HEK293 (cell line): Measurements from ENCODE around the gene PRSS16.

Experiments
- FEZF1 ChIP-seq: fragments of 450-650 bp; formaldehyde crosslinking; IDR thresholded peaks from 2 replicates; pipeline ENCODE4 v1.5.1; 2016; ENCODE audit warnings: missing biosample characterization, missing genetic modification characterization
- HOXD13 ChIP-seq: sonication (generic); formaldehyde crosslinking; IDR thresholded peaks from 2 replicates; pipeline ENCODE4 v1.8.0; 2022; ENCODE audit warnings: missing genetic modification reagents, borderline replicate concordance
- KLF9 ChIP-seq: fragments of 450-650 bp; formaldehyde crosslinking; IDR thresholded peaks from 2 replicates; pipeline ENCODE4 v1.5.1; 2016; ENCODE audit warnings: missing biosample characterization, missing genetic modification characterization, low read depth
- MZF1 ChIP-seq: fragments of 450-650 bp; formaldehyde crosslinking; IDR thresholded peaks from 2 replicates; pipeline ENCODE4 v1.5.1; 2017; ENCODE audit warnings: missing biosample characterization, missing genetic modification characterization, borderline replicate concordance
- SCRT2 ChIP-seq: fragments of 450-650 bp; formaldehyde crosslinking; IDR thresholded peaks from 2 replicates; pipeline ENCODE4 v1.5.1; 2016; ENCODE audit warnings: missing biosample characterization, missing genetic modification characterization
- SP2 ChIP-seq: fragments of 450-650 bp; formaldehyde crosslinking; IDR thresholded peaks from 2 replicates; pipeline ENCODE4 v1.5.1; 2016; ENCODE audit warnings: missing biosample characterization, missing genetic modification characterization
- ZFP69B ChIP-seq: fragments of 450-650 bp; formaldehyde crosslinking; IDR thresholded peaks from 2 replicates; pipeline ENCODE4 v1.5.1; 2016; ENCODE audit warnings: missing biosample characterization, missing genetic modification characterization
- ZNF184 ChIP-seq: fragments of 450-650 bp; IDR thresholded peaks from 2 replicates; pipeline ENCODE4 v1.5.1; 2018; ENCODE audit warnings: missing biosample characterization, mild to moderate bottlenecking, missing genetic modification characterization
- ZNF211 ChIP-seq: fragments of 450-650 bp; formaldehyde crosslinking; IDR thresholded peaks from 2 replicates; pipeline ENCODE4 v1.5.1; 2016; ENCODE audit warnings: low read depth, missing biosample characterization, missing genetic modification characterization
- ZNF23 ChIP-seq: fragments of 450-650 bp; formaldehyde crosslinking; IDR thresholded peaks from 2 replicates; pipeline ENCODE4 v1.5.1; 2016; ENCODE audit warnings: missing biosample characterization, missing genetic modification characterization, borderline replicate concordance
- ZNF239 ChIP-seq: fragments of 450-650 bp; formaldehyde crosslinking; IDR thresholded peaks from 2 replicates; pipeline ENCODE4 v1.5.1; 2016; ENCODE audit warnings: missing biosample characterization, missing genetic modification characterization
- ZNF266 ChIP-seq: fragments of 450-650 bp; formaldehyde crosslinking; IDR thresholded peaks from 2 replicates; pipeline ENCODE4 v1.5.1; 2016; ENCODE audit warnings: missing biosample characterization, missing genetic modification characterization, low read depth
- ZNF391 ChIP-seq: fragments of 450-650 bp; formaldehyde crosslinking; IDR thresholded peaks from 2 replicates; pipeline ENCODE4 v1.5.1; 2016; ENCODE audit warnings: low read depth, missing biosample characterization, missing genetic modification characterization, borderline replicate concordance
- ZNF416 ChIP-seq: fragments of 450-650 bp; formaldehyde crosslinking; IDR thresholded peaks from 2 replicates; pipeline ENCODE4 v1.5.1; 2016; ENCODE audit warnings: missing biosample characterization, missing genetic modification characterization
- ZNF514 ChIP-seq: fragments of 450-650 bp; formaldehyde crosslinking; IDR thresholded peaks from 2 replicates; pipeline ENCODE4 v1.5.1; 2016; ENCODE audit warnings: missing biosample characterization, missing genetic modification characterization
- ZNF530 ChIP-seq: fragments of 450-650 bp; formaldehyde crosslinking; IDR thresholded peaks from 2 replicates; pipeline ENCODE4 v1.5.1; 2016; ENCODE audit warnings: low read depth, missing biosample characterization, missing genetic modification characterization
- ZNF561 ChIP-seq: fragments of 450-650 bp; IDR thresholded peaks from 2 replicates; pipeline ENCODE4 v1.5.1; 2018; ENCODE audit warnings: missing biosample characterization, missing genetic modification characterization, borderline replicate concordance
- ZNF76 ChIP-seq: fragments of 450-650 bp; formaldehyde crosslinking; IDR thresholded peaks from 2 replicates; pipeline ENCODE4; 2016; ENCODE audit warnings: low read depth, missing biosample characterization, missing genetic modification characterization, borderline replicate concordance
- ZNF792 ChIP-seq: fragments of 450-650 bp; formaldehyde crosslinking; IDR thresholded peaks from 2 replicates; pipeline ENCODE4 v1.5.1; 2016; ENCODE audit warnings: missing biosample characterization, missing genetic modification characterization
- ZSCAN16 ChIP-seq: fragments of 450-650 bp; formaldehyde crosslinking; IDR thresholded peaks from 2 replicates; pipeline ENCODE4 v1.5.1; 2016; ENCODE audit warnings: missing biosample characterization, missing genetic modification characterization
- ZSCAN30 ChIP-seq: fragments of 450-650 bp; IDR thresholded peaks from 2 replicates; pipeline ENCODE4 v1.5.1; 2018; ENCODE audit warnings: missing biosample characterization, mild to moderate bottlenecking, missing genetic modification characterization, moderate library complexity
- TF ChIP-seq, protein P1 (sequence below): fragments of 450-650 bp; formaldehyde crosslinking; IDR thresholded peaks from 2 replicates; pipeline ENCODE4 v1.5.1; 2016; ENCODE audit warnings: missing biosample characterization, missing genetic modification characterization
- TF ChIP-seq, protein P2 (sequence below): fragments of 450-650 bp; formaldehyde crosslinking; IDR thresholded peaks from 2 replicates; pipeline ENCODE4 v1.5.1; 2016; ENCODE audit warnings: missing biosample characterization, missing genetic modification characterization, borderline replicate concordance
- TF ChIP-seq, protein P3 (sequence below): fragments of 450-650 bp; formaldehyde crosslinking; IDR thresholded peaks from 2 replicates; pipeline ENCODE4 v1.5.1; 2017; ENCODE audit warnings: missing biosample characterization, missing genetic modification characterization
- TF ChIP-seq, protein P4 (sequence below): fragments of 450-650 bp; formaldehyde crosslinking; IDR thresholded peaks from 2 replicates; pipeline ENCODE4 v1.5.1; 2016; ENCODE audit warnings: missing biosample characterization, missing genetic modification characterization
- TF ChIP-seq, protein P5 (sequence below): fragments of 450-650 bp; formaldehyde crosslinking; IDR thresholded peaks from 2 replicates; pipeline ENCODE4 v1.5.1; 2017; ENCODE audit warnings: missing biosample characterization, missing genetic modification characterization

PRSS16 gene

DNA sequence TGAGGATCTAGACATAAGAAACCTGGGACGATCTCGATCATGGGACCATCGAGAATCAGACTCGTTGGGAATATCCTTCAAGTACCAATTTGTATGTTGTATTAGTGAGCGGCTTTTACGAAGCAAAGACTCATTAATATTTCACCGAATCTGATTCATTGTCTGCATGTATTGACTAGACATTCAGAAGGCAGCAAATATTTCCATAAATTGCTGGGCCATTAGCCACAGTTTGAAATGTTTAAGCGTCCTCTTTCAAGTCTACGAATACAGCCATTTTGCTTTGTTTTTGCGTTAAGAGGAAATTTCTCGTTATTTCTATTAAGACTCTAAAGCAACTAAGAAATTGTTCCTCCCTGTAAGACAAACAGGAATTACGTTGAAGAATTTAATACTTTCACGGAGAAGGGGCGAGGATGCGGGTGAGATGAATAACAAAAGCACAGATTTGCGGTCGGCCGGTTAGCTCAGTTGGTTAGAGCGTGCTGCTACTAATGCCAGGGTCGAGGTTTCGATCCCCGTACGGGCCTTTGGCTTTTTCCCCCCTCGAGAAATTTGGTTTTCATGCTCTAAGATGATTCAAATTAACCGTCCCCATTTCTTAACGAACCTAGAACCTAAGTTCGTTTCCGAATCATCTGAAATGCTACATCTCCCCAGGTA is 46.1 kb downstream of the PRSS16 start (continued):
- TF ChIP-seq HOXD13 (CRISPR knock-in tag) = no peak
- TF ChIP-seq ZSCAN16 = no peak
- TF ChIP-seq FEZF1 (tag by site-specific recombination) = no peak
- no peak for TF ChIP-seq ZNF76 (tag by site-specific recombination)
- TF ChIP-seq, protein P1, sequence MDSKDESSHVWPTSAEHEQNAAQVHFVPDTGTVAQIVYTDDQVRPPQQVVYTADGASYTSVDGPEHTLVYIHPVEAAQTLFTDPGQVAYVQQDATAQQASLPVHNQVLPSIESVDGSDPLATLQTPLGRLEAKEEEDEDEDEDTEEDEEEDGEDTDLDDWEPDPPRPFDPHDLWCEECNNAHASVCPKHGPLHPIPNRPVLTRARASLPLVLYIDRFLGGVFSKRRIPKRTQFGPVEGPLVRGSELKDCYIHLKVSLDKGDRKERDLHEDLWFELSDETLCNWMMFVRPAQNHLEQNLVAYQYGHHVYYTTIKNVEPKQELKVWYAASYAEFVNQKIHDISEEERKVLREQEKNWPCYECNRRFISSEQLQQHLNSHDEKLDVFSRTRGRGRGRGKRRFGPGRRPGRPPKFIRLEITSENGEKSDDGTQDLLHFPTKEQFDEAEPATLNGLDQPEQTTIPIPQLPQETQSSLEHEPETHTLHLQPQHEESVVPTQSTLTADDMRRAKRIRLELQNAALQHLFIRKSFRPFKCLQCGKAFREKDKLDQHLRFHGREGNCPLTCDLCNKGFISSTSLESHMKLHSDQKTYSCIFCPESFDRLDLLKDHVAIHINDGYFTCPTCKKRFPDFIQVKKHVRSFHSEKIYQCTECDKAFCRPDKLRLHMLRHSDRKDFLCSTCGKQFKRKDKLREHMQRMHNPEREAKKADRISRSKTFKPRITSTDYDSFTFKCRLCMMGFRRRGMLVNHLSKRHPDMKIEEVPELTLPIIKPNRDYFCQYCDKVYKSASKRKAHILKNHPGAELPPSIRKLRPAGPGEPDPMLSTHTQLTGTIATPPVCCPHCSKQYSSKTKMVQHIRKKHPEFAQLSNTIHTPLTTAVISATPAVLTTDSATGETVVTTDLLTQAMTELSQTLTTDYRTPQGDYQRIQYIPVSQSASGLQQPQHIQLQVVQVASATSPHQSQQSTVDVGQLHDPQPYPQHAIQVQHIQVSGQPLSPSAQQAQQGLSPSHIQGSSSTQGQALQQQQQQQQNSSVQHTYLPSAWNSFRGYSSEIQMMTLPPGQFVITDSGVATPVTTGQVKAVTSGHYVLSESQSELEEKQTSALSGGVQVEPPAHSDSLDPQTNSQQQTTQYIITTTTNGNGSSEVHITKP = peak; percentile 43; the same call in 1 of the 2 replicates
- TF ChIP-seq ZNF792 (tag by site-specific recombination) = no peak
- no peak for TF ChIP-seq ZNF514
- TF ChIP-seq ZNF561 (tag by site-specific recombination) = peak; percentile 64
- no peak for TF ChIP-seq SP2 (tag by site-specific recombination)
- no peak for TF ChIP-seq ZNF266 (tag by site-specific recombination)
- no peak for TF ChIP-seq ZNF211 (tag by site-specific recombination)
- no peak for TF ChIP-seq SCRT2
- TF ChIP-seq MZF1 (tag by site-specific recombination) = peak; percentile 45; the same call in 1 of the 2 replicates
- TF ChIP-seq ZNF23 (tag by site-specific recombination) = no peak
- TF ChIP-seq, protein P2, sequence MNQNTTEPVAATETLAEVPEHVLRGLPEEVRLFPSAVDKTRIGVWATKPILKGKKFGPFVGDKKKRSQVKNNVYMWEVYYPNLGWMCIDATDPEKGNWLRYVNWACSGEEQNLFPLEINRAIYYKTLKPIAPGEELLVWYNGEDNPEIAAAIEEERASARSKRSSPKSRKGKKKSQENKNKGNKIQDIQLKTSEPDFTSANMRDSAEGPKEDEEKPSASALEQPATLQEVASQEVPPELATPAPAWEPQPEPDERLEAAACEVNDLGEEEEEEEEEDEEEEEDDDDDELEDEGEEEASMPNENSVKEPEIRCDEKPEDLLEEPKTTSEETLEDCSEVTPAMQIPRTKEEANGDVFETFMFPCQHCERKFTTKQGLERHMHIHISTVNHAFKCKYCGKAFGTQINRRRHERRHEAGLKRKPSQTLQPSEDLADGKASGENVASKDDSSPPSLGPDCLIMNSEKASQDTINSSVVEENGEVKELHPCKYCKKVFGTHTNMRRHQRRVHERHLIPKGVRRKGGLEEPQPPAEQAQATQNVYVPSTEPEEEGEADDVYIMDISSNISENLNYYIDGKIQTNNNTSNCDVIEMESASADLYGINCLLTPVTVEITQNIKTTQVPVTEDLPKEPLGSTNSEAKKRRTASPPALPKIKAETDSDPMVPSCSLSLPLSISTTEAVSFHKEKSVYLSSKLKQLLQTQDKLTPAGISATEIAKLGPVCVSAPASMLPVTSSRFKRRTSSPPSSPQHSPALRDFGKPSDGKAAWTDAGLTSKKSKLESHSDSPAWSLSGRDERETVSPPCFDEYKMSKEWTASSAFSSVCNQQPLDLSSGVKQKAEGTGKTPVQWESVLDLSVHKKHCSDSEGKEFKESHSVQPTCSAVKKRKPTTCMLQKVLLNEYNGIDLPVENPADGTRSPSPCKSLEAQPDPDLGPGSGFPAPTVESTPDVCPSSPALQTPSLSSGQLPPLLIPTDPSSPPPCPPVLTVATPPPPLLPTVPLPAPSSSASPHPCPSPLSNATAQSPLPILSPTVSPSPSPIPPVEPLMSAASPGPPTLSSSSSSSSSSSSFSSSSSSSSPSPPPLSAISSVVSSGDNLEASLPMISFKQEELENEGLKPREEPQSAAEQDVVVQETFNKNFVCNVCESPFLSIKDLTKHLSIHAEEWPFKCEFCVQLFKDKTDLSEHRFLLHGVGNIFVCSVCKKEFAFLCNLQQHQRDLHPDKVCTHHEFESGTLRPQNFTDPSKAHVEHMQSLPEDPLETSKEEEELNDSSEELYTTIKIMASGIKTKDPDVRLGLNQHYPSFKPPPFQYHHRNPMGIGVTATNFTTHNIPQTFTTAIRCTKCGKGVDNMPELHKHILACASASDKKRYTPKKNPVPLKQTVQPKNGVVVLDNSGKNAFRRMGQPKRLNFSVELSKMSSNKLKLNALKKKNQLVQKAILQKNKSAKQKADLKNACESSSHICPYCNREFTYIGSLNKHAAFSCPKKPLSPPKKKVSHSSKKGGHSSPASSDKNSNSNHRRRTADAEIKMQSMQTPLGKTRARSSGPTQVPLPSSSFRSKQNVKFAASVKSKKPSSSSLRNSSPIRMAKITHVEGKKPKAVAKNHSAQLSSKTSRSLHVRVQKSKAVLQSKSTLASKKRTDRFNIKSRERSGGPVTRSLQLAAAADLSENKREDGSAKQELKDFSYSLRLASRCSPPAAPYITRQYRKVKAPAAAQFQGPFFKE = no peak
- no peak for TF ChIP-seq KLF9 (tag by site-specific recombination)
- no peak for TF ChIP-seq ZNF184 (tag by site-specific recombination)
- 0 out of 2 replicates have a peak, but pooled peaks have one; percentile 46 for TF ChIP-seq ZSCAN30
- TF ChIP-seq, protein P3, sequence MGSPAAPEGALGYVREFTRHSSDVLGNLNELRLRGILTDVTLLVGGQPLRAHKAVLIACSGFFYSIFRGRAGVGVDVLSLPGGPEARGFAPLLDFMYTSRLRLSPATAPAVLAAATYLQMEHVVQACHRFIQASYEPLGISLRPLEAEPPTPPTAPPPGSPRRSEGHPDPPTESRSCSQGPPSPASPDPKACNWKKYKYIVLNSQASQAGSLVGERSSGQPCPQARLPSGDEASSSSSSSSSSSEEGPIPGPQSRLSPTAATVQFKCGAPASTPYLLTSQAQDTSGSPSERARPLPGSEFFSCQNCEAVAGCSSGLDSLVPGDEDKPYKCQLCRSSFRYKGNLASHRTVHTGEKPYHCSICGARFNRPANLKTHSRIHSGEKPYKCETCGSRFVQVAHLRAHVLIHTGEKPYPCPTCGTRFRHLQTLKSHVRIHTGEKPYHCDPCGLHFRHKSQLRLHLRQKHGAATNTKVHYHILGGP (tag by site-specific recombination) = no peak
- no peak for TF ChIP-seq ZNF416 (tag by site-specific recombination)
- TF ChIP-seq ZNF239 (tag by site-specific recombination) = no peak
- TF ChIP-seq ZNF391 (tag by site-specific recombination) = peak; percentile 55; the same call in 1 of the 2 replicates
- TF ChIP-seq, protein P4, sequence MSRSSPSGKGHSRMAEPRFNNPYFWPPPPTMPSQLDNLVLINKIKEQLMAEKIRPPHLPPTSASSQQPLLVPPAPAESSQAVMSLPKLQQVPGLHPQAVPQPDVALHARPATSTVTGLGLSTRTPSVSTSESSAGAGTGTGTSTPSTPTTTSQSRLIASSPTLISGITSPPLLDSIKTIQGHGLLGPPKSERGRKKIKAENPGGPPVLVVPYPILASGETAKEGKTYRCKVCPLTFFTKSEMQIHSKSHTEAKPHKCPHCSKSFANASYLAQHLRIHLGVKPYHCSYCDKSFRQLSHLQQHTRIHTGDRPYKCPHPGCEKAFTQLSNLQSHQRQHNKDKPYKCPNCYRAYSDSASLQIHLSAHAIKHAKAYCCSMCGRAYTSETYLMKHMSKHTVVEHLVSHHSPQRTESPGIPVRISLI (tag by site-specific recombination) = no peak
- TF ChIP-seq ZNF530 (tag by site-specific recombination) = no peak
- TF ChIP-seq ZFP69B (tag by site-specific recombination) = no peak
- TF ChIP-seq, protein P5, sequence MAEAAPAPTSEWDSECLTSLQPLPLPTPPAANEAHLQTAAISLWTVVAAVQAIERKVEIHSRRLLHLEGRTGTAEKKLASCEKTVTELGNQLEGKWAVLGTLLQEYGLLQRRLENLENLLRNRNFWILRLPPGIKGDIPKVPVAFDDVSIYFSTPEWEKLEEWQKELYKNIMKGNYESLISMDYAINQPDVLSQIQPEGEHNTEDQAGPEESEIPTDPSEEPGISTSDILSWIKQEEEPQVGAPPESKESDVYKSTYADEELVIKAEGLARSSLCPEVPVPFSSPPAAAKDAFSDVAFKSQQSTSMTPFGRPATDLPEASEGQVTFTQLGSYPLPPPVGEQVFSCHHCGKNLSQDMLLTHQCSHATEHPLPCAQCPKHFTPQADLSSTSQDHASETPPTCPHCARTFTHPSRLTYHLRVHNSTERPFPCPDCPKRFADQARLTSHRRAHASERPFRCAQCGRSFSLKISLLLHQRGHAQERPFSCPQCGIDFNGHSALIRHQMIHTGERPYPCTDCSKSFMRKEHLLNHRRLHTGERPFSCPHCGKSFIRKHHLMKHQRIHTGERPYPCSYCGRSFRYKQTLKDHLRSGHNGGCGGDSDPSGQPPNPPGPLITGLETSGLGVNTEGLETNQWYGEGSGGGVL (tag by site-specific recombination) = no peak
